GM12892 (cell line): Measurements from ENCODE around the gene BCAS4.

Experiments used
- POLR2A ChIP-seq: IDR thresholded peaks from 2 replicates; pipeline ENCODE4 v1.6.1; 2011; ENCODE audit warnings: low read depth, low read length, control low read depth
- POLR2AphosphoS5 ChIP-seq: IDR thresholded peaks from 2 replicates; pipeline ENCODE4 v1.6.1; 2011; ENCODE audit warnings: low read depth, low read length, control low read depth
- TAF1 ChIP-seq: IDR thresholded peaks from 2 replicates; pipeline ENCODE4 v1.6.1; 2011; ENCODE audit warnings: low read depth, mild to moderate bottlenecking, control low read depth, low read length, borderline replicate concordance

DNA sequence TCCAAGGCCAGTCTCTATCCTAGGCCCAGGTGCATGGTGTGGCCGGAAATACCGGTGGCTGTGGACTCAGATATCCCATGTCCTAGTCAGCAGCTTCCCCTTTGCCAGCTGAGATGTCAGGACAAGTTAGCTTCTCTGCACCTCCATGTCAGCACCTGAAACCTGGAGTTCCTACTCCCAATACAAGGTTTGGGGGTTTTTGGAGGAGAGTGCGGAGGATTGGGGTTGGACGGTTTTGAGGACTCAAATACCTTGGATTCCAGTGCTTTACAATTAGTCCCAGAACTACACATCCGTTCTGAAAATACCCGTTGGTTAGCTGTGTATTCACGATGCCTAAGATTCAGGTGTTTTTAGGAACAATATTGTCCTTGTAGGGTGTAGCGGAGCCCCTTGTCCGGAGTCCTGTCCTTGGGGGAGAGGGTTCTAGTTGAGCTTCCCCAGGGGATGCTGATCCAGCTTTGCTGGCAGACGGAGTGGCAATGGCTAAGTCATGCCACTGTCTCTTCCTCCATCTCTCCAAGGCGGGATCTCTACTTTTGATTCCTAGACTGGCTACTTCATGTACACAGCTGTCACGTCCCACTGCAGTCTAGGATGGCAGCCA, 91.4 kb downstream of the BCAS4 start:
- TF ChIP-seq POLR2A (no peak), POLR2AphosphoS5 (peak; percentile 59), TAF1 (no peak)
